HG02840 (cell line): Measurements from ENCODE around the gene POLDIP2.

Source experiments
- ATAC-seq: cut with Tn5 transposase; IDR thresholded peaks from one replicate; pipeline ENCODE4 v1.9.1; 2021; ENCODE audit warnings: mild to moderate bottlenecking, moderate library complexity, moderate number of reproducible peaks; ENCODE audit not compliant: unreplicated experiment, low FRiP score

The POLDIP2 gene, protein sequence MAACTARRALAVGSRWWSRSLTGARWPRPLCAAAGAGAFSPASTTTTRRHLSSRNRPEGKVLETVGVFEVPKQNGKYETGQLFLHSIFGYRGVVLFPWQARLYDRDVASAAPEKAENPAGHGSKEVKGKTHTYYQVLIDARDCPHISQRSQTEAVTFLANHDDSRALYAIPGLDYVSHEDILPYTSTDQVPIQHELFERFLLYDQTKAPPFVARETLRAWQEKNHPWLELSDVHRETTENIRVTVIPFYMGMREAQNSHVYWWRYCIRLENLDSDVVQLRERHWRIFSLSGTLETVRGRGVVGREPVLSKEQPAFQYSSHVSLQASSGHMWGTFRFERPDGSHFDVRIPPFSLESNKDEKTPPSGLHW

DNA sequence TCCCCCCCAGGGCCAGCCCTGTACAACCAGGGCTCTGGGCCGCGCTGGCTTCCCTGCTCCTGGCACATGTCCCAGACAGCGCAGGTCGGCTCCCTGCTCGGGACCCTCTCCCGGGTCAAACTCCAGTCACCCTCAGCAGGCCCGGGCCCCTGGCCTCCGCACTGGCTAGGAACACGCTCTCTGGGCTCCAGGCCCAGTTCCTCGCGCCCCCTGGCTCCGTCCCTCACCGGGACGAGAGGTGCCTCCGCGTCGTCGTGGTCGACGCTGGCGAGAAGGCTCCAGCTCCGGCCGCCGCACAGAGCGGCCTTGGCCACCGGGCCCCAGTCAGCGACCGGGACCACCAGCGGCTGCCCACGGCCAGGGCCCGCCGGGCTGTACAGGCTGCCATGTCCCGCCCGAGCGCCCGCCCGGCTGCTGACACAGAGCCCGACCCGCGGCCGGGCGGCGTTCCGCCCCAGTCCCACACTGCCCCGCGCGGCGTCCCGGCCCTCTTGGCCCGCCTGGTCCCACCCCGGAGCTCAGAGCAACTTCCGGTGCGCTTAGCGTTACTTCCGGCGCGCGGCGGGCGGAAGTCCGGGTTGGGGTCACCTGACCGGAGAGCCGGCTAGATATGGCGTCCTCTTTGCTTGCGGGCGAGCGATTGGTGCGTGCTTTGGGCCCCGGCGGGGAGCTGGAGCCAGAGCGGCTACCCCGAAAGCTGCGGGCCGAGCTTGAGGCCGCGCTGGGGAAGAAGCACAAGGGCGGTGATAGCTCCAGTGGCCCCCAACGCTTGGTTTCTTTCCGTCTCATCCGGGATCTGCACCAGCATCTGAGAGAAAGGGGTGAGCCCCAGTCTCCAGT, at the start of gene POLDIP2:
TSS of gene POLDIP2 (minus strand) at position 467 of the 840 bp plus-strand sequence. CDS start at position 388, 79 bp downstream.
- peak; percentile 97 for ATAC-seq

DNA sequence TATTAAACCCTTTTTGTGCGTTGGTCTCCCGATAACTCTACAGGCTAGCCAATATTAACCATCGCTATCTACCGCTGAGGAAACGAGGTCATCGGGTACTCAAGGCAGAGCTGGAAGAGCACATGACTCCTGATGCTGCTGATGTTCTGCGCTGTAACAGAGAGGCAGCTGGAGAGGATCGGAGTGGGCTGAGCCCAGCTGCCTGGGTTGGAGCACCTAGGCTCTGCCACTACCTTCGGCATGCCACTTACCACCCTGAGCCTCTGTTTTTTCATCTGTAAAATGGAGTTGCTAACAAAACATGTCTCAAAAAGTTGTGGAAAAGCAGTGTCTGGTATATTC, 49.1 kb upstream of the POLDIP2 start:
- ATAC-seq, result no peak

DNA sequence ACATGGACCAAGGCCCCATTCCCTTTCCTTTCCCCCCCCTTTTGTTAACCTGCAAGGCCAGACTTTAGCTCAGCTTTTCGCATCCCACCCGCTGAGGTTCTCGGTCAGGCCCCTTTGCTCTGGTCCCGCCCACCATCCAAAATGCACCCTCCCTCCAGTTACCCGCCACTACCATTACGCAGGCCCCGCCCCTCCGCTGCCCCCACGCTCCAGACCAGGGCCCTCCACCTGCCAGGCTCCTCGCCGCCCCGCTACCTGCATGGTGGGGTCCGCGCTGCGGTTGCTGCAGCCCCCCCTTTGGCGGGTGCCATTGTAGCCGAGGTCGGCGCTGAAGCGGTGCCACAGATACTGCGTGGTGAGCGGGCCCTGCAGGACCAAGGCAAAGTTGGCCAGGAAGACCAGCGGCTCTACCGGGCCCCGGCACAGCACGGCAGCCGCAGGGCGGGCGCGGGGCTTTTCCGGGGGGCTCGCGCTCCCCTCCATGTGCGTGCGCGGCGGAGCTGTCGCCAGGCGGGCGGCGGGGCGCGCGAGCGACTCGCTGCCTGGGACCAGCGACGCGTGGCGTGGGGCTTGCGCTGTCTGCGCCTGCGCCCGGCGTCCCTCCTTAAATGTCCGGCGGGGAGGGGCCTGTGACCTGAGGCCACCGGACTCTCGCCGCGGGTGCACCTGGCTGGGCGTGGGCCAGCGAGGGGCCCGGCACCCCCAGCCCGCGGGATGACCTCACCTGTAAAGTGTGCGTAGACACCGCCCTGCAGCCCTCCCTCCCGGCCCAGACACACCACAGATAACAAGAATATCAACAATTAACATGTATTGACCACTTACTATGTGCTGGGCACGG, 48.5 kb upstream of the POLDIP2 start, which contains the start of gene SLC46A1:
TSS of gene SLC46A1 (minus strand) at position 581 of the 841 bp plus-strand sequence. CDS start at position 483, 98 bp downstream.
- no peak for ATAC-seq

DNA sequence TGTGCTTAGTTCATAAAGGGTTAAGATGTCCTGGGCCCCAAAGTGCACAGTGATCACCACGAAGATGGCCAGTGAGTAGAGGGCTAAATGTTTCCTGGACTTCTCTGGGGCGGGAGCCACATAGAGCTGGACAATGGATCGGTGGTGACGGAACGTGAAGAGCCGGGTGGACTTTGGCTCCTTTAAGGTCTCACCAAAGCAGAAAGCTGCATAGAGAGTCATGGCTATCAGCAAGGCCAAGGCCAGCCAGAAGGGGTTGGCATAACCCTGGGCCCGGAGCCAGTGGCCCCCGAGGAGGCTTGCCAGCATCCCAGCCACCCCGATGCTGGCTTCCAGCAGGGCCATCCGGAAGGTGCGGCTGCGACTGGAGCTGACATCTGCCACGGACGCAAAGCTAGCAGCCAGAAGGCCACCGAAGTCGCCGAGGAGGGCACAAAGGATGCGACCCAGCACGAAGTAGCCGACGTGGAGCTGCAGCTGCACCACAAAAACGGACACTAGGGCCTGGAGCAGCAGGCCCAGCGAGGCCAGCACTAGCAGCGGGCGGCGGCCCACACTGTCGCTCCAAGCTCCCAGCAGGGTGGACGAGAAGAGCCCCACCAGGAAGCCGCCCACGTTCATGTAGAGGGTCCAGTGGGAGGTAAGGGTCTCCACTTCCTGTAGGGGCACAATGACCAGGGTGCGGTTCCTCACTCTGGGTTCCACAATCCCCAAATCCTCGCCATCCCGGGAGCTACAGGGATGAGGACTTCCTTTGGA, 47.7 kb upstream of the POLDIP2 start:
- no peak for ATAC-seq

DNA sequence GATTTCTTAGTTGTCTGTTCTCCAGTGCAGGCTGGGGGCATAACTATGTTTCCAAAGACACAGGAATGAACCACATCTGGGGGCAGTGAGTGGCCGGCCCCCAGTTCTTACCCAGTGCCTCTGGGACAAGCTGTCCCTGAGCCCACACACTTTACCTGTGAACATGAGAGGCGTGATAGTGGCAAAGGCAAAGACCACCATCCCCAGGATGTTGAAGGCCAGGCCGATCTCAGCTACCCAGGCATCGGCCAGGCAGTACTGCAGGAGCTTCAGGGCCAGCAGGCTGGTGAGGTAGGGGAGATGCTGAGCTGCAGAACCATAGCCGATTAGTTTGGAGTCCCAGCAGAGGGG, 47.1 kb upstream of the POLDIP2 start:
- no peak for ATAC-seq

DNA sequence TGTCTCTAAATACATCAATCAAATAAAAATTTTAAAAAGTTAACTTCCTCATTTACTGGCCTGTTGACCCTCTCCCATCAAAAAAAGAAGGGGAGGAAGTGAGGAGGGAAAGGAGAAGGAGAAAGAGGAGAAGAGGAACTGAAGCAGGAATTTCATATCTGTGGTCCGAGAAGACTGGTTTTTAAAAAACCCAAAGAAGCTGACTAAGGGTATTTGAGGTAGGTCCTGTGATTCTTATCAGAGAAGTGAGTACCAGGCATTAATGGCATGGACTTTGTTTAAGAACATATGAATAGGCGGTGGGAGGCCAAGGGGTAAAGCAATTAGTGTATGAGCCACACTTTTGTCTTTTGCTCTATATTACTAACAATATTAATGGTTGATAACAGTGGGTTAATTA, 46.7 kb upstream of the POLDIP2 start:
- no peak for ATAC-seq

DNA sequence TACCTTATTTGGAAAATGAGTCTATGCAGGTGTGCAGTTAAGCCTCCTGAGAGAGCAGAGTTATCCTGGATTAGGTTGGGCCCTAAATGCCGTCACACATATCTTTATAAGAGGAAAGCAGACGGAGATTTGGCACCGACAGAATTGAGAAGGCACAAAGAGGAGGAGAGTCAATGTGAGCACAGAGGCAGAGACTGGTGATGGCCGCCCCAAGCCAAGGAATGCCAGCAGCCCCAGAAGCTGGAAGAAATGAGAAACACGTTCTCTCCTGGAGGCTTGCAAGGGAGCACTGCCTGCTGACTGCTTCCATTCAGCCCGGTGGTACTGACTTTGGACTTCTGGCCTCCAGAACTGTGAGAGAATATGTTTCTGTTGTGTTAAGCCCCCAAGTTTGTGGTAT, 45.5 kb upstream of the POLDIP2 start:
- ATAC-seq, result no peak

DNA sequence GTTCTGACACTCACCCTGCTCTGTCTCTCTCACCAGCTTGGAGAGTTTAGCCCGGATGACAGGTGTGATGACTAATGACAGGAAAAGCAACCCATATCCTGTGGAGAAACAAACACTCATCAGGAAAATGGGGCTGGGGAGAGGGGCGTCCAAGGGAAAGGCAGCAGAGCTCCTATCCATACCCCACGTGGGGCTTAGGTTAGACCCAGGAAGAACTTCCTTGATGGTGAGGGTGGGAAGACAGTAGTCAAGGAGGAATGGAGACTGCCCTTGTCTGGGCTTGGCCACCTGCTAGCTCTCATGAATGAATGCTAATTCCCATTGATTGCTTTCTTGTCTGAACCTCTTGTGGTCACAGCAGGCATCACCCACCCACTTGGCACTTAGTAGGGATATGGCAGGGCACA, 44.9 kb upstream of the POLDIP2 start:
- no peak for ATAC-seq

DNA sequence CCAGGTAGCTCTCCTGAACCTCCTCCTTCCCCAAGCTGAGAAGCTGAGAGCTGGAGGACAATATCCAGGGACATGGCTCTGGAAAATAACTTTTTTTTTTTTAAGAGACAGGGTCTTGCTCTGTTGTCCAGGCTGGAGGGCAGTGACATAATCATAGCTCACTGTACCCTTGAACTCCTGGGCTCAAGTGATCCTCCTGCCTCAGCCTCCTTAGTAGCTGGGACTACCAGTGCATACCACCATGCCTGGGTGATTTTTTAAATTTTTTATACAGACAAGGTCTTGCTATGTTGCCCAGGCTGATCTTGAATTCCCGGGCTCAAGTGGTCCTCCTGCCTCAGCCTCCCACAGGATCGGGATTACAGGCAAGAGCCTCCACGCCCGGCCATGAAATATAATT, 42.5 kb upstream of the POLDIP2 start:
- ATAC-seq, result no peak

DNA sequence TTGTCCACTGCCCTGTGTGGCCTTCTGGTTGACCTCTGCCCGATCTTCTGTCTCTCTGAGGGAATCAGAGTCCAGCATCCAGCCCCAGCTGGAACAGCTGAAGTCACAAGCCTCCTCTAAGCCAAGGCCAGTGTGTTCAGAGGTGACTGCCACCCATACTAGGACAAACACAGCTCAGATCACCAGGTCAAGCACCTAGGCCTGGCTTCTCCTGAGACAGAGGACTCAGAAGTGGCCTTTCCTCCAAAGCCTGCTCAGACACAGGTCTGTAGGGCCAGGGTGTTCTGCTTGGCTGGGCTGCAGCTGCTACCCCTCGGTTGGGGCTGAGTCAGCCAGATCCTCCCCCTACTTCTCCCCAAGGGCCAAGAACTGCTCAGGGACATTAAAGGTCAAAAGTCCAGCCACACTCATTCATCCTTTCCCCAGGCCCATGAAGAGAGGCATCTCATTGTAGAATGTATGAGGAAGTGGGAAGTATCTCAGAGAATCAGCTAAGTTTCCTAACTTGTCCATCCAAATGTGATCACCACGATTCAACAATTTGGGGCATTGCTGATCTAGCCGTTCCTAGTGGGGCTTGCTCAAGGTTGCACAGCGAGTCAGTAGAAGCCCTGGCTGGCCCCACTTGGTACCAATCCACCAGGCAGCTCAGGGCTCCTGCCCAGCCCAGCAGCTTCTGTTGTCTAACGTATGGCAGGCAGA, 41.1 kb upstream of the POLDIP2 start:
- no peak for ATAC-seq

DNA sequence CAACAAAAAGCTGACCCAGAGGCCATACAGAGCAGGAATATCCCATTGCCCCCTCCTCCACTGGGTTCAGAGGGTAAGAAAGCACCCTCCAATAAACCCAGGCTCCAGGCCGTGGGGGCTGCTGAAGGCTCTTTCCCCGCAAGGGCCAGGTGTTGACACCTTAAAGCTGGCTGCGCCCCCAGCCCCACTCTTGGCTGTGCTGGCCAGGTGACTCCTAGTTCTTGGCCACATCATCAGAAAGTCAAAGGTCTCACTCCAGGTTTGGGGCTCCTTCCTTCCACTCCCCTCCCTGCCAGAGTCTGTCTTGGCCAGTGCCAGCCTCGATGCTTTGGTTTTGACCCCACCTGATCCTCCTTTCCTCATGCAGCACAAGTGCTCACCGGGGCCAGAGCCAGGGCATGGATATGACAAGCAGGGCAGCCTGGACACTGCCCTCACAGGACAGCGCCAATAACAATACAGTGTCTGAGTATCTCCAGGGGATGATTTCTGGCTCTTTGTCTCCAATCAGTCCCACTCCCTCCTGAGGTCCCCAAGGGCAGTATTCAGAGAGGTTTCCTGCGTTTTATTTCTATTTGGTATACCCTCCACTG, 40.5 kb upstream of the POLDIP2 start:
- no peak for ATAC-seq

DNA sequence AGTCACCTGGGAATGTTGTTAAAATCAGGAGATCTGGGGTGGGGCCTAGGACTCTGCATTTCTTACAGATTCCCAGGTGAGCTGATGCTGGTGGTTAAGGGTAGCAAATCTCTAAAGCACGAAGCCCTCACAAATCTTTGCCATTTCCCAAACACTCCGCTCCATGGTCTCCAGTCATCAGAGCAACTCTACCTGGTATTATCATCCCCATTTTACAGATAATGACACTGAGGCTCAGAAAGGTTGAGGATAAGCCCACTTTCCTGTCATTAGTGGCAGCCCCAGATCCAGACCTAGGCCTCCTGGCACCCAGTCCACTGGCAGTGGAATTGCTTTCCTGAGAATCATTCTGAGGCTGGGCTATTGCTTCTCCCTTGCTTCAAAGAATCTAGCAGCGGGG, 39.9 kb upstream of the POLDIP2 start:
- no peak for ATAC-seq

DNA sequence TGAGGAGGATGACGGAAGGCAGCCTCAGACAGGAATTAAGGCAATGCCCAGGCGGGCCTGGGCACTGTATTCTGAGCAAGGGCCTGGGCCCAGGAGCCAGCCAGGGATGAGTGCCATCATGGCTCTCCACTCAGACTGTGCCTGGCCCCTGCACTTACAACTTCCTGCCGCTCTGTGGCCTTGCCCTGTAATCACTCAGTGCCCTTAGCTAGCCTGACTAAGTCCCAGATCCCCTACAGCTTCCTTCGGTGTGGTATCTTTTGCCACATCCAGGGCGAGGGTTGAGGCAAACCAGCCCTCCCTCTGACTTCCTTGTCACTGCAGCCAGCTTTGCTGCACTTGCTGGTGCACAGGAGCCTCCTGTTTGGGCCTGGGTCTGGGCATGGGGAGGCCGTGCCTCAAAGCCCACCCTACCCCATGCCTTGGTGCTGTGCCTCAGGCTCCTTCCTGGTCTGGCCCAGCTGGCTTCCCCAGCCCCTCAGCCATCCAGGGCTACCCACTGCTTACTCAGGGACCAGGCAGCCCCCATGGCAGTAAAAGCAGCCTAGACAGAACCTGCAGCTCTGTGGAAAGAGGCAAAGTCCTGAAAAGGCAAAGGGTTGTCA, 39.4 kb upstream of the POLDIP2 start:
- ATAC-seq, result no peak

DNA sequence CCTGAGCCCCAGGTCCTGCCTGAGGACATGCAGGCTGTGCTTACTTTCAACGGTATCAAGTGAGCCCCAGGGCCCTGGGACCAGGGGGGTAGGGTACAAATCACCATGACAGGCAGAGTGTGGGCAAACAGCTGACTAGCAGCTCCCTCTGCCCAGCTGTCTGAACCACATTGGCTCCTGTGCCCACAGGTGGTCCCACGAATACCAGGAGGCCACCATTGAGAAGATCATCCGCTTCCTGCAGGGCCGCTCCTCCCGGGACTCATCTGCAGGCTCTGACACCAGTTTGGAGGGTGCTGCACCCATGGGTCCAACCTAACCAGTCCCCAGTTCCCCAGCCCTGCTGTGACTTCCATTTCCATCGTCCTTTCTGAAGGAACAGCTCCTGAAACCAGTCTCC, 38.6 kb upstream of the POLDIP2 start:
- ATAC-seq, result no peak

DNA sequence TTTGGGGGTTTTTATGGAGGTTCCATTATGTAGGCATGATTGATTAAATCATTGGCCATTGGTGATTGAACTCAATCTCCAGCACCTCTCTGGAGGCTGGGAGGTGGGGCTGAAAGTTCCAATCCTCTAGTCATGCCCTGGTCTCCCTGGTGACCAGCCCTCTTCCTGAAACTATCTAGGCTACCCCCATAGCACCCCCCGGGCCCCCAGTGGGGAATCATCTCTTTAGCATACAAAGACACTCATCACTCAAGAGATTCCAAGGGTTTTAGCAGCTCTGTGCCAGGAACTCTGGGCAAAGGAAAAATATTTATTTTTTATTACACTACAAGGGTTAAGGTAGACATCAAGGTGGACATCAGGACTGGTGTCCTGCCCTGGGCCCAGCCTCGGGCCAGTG, 38.1 kb upstream of the POLDIP2 start:
- no peak for ATAC-seq

DNA sequence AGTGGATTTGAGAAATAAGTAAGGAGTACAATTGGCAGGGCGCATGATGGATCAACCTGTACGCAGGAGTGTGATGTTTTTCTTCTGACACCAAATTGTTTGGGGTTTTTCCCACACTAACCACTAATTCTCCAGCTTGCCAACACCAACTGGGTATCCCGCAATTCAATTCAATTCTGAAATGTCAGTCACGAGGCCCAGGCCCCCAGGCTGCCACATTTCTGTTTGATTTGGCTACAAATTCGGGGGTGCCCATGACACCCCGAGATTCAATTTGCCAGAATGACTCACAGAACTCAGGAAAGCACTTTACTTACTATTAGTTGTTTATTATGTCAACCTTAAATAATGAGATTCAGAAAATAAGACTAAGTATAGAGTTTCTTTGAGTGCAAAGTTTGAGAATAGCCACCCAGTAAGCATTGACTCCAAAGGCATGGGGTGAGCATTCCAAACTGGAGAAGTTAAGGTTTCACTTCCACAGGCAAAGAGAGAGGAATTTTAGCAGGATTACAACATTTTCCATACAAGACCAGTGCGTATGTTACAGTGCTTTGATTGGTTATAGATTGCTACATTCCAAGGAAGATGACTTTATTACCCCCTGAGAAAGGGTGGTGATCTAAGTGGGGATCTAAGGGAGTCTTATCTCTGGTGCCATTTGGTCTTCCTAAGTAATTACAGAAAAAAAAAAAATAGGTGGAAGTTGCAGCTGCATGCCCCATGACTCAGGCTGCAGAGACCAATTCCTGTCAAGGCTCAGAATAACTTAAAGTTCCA, 37.2 kb upstream of the POLDIP2 start:
- ATAC-seq, result no peak

DNA sequence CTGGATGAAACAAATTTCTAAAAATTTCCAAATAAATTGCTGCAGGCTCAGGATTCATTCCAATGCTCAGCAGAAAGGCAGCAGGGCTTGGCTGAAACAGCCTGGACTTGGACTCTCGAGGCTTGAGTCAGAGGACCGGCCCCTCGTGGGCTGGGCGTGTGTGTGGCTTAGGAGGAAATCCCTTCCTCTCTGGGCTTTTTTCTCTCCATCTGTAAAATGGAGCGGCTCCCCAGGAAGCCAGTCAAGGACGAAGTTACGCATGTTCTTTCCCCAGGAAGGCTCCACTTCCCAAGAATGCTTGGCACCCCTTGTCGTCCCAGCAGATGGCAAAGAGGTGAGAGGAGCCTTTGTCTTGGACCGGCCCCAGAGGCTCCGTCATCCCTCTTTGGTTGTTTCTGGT, 35.2 kb upstream of the POLDIP2 start:
- ATAC-seq, result no peak

DNA sequence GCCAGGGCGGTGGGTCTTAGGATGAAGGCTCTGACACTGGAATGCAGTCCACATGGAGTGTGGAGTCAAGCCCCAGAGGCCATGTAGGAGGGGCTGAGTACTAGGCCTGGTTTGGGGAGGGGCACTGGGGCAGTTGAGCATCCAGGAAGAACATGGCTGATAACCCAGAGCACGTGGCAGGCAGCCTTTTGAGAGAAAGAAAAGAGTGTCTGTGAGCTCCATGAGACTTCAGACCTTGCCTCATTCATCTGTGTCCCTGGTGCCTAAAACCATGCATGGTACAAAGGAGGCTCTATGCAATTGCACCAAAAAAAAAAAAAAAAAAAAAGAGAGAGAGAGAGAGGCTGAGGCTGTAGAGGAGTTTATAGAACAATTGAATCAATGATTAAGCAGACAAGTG, 34.1 kb upstream of the POLDIP2 start:
- ATAC-seq, result no peak
